Activated T-cell treated with anti-CD3 and anti-CD28 coated beads, Interleukin-2, amount 50 U/mL, for 4 hours (primary cell): Measurements from ENCODE around the gene EXTL1. TPM values are rescaled to one million over a fixed set of nuclear protein-coding genes. Genes with fewer than 3 reads are reported as not detected.

Experiments used
- ATAC-seq, 2 donors: fragments of 200-7000 bp; cut with Tn5 transposase; one replicate each; pipeline ENCODE4 v1.10.0; 2021
- DNase-seq: peaks from one replicate; pipeline ENCODE4 v3.0.0-alpha.2; 2020
- H3K27me3 Mint-ChIP-seq: one replicate; pipeline ENCODE4 v1.8.0; 2021; ENCODE audit warnings: low read depth, mixed read lengths
- H3K36me3 Mint-ChIP-seq: one replicate; pipeline ENCODE4 v1.8.0; 2022; ENCODE audit warnings: mixed read lengths; ENCODE audit not compliant: insufficient read depth
- H3K4me1 Mint-ChIP-seq: one replicate; pipeline ENCODE4 v1.8.0; 2021; ENCODE audit warnings: low read depth, mixed read lengths
- H3K4me3 Mint-ChIP-seq: one replicate; pipeline ENCODE4 v1.8.0; 2021; ENCODE audit warnings: mild to moderate bottlenecking, moderate library complexity, mixed read lengths
- H3K9me3 Mint-ChIP-seq: one replicate; pipeline ENCODE4 v1.8.0; 2021; ENCODE audit warnings: mixed read lengths
- total RNA-seq, 3 donors: library from RNA; stranded (reverse); gene quantifications; one replicate each; pipeline ENCODE4 v1.2.1, GENCODE V29; 2021

Gene EXTL1
- total RNA-seq, 3 donors from 2014 or later = not detected

DNA sequence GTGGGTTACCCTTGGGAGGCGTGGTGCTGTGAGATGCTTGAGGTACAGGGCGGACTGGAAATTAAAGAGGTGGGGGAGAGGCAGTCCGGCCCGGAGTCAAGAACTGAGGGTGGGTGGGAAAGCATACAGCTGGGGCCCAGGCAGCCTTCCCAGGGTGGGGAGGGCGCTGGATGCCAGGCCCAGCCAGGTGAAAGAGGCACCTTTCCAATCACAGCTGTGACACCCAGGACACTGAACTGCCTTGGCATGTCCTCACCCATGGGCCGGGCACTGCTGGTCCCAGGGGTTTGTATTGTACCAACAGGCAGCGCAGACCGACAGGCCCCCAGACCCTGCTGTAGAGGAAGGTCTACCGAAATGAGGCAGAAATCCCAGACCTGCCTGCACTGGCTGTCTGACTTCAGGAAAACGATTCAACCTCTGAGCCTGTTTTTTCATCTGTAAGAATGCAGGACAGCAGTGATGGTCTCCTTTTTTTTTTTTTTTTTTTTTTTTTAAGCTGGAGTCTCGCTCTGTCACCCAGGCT, 15.2 kb downstream of the EXTL1 start:
- Mint-ChIP-seq H3K4me1 (peaks cover 15% of the 10 kb centered on the region), H3K36me3 (no peaks in the 10 kb centered on the region), H3K9me3 (no peaks in the 10 kb centered on the region), H3K4me3 (peak overlapping the region; percentile 13), H3K27me3 (peaks cover 2% of the 10 kb centered on the region)
- ATAC-seq (no peak), DNase-seq (no peak)

DNA sequence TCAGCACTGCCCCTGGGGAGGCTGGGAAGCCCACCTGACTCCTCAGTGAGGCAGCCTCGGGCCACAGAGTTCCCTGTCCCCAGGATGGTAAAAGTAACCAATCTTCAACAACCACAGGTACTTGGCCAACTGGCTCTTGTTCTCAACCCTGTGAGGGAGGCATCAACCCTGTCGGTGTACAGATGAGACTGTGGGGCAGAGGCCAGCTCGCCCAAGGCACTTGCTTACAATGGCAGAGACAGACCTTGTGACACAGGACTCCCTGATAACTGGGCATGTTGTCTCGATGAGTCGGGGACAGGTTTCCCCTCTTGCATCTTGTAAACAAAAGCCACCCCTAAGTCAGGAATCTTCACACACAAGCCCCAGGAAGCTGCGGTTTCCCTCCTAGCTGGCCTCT, 16.3 kb downstream of the EXTL1 start:
- ATAC-seq (no peak), DNase-seq (no peak)
- peaks cover 4% of the 10 kb centered on the region for H3K27me3 Mint-ChIP-seq
- H3K36me3 Mint-ChIP-seq = no peaks in the 10 kb centered on the region
- H3K4me1 Mint-ChIP-seq = peaks cover 15% of the 10 kb centered on the region
- no peaks in the 10 kb centered on the region for H3K9me3 Mint-ChIP-seq
- H3K4me3 Mint-ChIP-seq = no peak overlapping the region

DNA sequence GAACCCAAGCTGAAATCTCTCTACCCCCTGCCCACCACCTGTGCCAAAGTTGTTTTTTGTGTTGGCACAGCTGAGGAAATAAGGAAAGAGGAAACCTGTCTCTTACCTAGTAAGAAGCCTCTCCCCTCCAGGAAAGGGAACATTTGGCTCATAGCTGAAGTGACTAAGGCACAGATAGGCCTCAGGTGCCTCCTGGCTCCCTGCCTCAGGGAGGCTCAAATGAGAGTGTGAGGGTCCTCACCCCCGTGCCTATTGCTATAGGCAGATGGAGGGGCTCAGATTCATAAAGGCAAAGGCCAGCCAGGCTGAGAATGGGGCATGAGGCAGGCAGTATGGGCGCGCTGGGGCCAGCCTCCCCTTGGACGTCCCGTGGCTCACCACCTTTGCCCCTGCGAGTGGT, 16.9 kb downstream of the EXTL1 start:
- Mint-ChIP-seq H3K9me3 (no peaks in the 10 kb centered on the region), H3K4me3 (no peak overlapping the region), H3K36me3 (no peaks in the 10 kb centered on the region), H3K4me1 (peaks cover 15% of the 10 kb centered on the region), H3K27me3 (peaks cover 4% of the 10 kb centered on the region)
- ATAC-seq = no peak
- DNase-seq = no peak

DNA sequence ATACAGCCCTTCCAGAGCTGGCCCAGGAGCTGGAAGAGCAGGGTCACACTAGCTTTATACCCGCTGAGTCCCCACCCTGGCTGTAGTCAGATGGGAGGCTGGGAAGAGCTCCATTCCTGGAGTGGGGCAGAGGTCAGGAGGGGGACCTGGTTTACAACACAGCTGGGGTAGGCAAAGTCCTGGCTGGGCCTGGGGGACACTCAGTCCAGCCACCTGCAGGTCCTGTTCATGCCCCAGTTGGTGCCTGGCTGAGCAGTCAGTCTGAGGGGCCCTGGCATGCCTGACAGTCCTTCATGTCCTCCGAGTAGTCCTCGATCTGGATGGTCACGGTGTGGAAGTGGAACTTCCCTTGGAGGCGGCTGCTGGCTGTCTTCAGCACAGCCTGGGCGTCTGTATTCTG, 17.3 kb downstream of the EXTL1 start:
- DNase-seq = no peak
- no peak for ATAC-seq
- Mint-ChIP-seq H3K36me3 (no peaks in the 10 kb centered on the region), H3K27me3 (peaks cover 6% of the 10 kb centered on the region), H3K4me1 (peaks cover 15% of the 10 kb centered on the region), H3K4me3 (no peak overlapping the region), H3K9me3 (no peaks in the 10 kb centered on the region)

DNA sequence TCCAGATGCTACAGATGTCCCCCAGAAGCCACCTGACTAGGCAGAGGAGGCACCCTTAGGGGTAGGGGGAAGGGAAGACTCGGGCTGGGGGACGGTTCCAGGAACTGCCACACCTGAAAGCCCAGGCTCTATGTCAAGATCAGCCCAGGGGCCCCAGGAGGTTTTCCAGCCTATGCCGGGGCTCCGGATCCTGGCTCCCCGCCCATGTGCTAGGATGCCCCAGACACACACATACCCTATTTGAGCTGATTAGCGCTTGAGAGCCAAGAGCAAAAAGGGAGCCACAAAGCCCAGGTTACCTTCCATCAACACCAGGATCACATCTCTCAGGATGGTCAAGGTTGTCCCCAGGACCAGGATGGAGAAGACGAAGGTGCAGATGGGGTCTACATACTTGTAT, 19.8 kb downstream of the EXTL1 start:
- H3K27me3 Mint-ChIP-seq = peaks cover 22% of the 10 kb centered on the region

DNA sequence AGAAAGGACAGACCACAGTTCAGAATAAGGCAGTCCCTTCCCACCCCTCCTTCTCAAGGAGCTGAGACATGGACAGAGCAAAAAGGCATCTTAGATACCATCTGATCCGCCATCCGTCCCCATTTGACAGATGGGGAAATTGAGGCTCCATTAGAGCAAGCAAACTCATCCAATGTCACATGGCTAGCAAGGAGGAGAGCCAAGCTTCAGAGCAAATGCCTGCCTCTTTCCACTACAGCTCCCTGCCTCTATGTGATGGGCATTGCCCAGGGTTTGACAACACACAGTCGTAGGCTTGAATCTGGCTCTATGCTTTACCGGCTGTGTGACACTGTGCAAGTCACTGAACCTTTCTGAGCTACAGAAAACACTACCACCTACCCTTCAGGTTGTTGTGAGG, 20.4 kb downstream of the EXTL1 start:
- DNase-seq = no peak
- ATAC-seq = no peak
- Mint-ChIP-seq H3K4me3 (no peak overlapping the region), H3K9me3 (no peaks in the 10 kb centered on the region), H3K4me1 (peaks cover 1% of the 10 kb centered on the region), H3K36me3 (no peaks in the 10 kb centered on the region), H3K27me3 (peaks cover 28% of the 10 kb centered on the region)

More for the DNA sequence above, 19.8 kb downstream of the EXTL1 start:
- Mint-ChIP-seq H3K36me3 (no peaks in the 10 kb centered on the region), H3K4me1 (peaks cover 3% of the 10 kb centered on the region), H3K9me3 (no peaks in the 10 kb centered on the region), H3K4me3 (no peak overlapping the region)
- DNase-seq = no peak
- ATAC-seq = no peak

DNA sequence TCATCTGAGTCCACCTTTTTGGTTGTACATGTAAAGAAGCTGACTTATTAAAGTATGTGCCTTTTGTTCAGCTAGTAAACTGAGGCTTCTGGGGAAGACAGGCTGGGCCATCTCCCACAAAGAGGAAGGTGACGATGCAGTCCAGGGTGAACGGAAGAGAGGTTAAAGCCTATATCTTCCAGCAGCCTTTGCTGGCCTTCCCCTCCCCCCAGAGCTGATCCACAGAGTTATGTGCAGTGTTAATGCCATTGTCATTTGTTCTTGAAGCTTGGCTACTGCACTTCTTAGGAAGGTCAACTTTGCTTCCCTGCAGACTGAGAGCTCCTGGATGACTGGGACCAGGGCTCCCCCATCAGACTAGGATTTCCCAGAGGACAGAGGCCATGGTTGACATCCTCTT, 22.2 kb downstream of the EXTL1 start:
- Mint-ChIP-seq H3K4me3 (no peak overlapping the region), H3K36me3 (no peaks in the 10 kb centered on the region), H3K4me1 (peaks cover 1% of the 10 kb centered on the region), H3K9me3 (no peaks in the 10 kb centered on the region), H3K27me3 (peaks cover 43% of the 10 kb centered on the region)
- ATAC-seq (no peak), DNase-seq (no peak)

DNA sequence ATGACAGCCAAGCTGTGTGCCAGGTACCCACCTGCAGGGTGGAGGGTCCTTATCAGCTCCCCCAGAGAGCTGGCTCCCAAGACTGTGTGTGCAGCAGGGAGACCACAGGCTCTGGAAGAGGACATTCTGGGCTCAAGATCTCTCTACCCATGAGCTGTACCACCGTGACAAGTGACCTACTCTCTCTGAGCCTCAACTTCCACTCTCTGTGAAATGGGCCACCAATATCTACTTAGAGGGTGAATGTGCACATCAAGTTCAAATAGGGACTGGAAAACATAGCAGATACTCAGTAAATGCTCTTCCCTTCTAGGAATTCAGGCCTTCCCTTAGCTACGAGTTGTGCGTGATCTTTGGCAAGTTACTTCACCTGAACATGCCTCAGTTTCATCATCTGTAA, 22.8 kb downstream of the EXTL1 start:
- Mint-ChIP-seq H3K9me3 (no peaks in the 10 kb centered on the region), H3K36me3 (no peaks in the 10 kb centered on the region), H3K4me1 (peaks cover 1% of the 10 kb centered on the region), H3K4me3 (no peak overlapping the region), H3K27me3 (peaks cover 44% of the 10 kb centered on the region)
- no peak for DNase-seq
- ATAC-seq = no peak

DNA sequence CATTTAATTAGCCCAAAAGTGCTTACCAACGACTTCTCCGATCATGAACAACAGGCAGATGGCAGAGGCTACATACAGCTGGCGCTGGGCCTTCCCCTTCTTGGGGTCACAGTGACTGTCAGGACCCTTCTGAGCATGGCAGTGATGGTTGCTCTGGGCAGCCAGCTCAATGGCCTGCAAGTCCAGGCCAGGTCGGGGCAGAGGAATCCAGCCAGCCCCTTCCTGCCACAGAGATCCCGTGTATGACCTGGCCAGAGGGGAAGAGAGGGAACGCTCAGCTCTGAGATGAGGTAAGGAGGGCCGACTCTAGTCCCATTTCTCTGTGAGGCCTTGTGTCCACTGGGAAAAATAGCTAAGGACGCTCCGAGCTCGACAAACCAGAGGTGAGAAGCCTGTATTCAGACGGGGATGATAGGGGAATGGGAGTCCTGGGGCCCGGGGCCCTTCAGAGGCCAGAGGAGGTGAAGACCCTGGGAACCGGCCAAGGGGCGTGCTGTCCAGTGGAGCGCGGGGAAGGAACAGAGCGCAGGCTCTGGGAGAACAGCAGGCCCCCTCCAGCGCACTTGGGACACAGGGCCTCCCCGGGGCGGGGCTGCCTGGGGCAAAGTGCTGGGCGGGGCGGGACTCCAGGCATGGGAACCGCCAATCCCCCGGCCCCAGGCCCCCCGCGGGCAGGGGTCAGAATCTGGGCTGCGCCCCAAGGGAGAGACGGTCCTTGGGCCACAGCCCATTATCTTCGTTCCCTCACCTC, 23.6 kb downstream of the EXTL1 start:
- peaks cover 51% of the 10 kb centered on the region for H3K27me3 Mint-ChIP-seq
- H3K9me3 Mint-ChIP-seq = no peaks in the 10 kb centered on the region
- no peaks in the 10 kb centered on the region for H3K36me3 Mint-ChIP-seq
- no peak for DNase-seq
- ATAC-seq = peak; percentile 25 to 33
- no peak overlapping the region for H3K4me3 Mint-ChIP-seq
- peaks cover 1% of the 10 kb centered on the region for H3K4me1 Mint-ChIP-seq

DNA sequence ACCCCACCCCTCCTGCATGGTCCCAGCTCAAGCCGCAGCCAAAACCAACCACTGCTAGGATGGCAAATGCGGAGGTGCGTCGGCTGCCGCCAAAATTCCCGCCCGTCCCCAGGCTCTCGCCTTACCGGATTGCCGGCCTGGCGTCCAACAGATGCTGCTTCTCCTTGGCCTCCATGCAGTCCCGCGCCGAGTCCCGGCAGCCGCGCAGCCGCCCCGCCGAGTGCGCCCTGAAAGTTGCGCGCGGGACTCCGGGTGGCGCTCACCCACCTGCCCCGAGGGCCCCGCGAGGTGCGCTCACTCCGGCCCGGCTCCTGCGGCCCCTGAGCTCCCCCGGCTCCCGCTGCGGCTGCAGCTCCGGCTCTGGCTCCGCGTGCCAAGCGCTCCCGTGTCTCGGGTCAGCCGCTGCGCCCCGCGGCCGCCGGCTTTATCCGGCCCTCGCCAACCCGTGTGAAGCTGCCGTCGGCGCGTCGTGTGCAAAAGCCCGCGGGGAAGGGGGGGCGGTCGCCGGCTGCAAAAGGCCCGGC, 24.2 kb downstream of the EXTL1 start, which contains the start of gene SLC30A2:
Gene SLC30A2 (minus strand): TSS at position 397 of the 524 bp plus-strand sequence. CDS start 222 bp downstream, at position 175.
- DNase-seq (no peak), ATAC-seq (peak; percentile 36 to 43)
- Mint-ChIP-seq H3K36me3 (no peaks in the 10 kb centered on the region), H3K4me3 (no peak within 1 kb of the TSS), H3K9me3 (no peaks in the 10 kb centered on the region), H3K4me1 (peaks cover 1% of the 10 kb centered on the region), H3K27me3 (peaks cover 56% of the 10 kb centered on the region)

DNA sequence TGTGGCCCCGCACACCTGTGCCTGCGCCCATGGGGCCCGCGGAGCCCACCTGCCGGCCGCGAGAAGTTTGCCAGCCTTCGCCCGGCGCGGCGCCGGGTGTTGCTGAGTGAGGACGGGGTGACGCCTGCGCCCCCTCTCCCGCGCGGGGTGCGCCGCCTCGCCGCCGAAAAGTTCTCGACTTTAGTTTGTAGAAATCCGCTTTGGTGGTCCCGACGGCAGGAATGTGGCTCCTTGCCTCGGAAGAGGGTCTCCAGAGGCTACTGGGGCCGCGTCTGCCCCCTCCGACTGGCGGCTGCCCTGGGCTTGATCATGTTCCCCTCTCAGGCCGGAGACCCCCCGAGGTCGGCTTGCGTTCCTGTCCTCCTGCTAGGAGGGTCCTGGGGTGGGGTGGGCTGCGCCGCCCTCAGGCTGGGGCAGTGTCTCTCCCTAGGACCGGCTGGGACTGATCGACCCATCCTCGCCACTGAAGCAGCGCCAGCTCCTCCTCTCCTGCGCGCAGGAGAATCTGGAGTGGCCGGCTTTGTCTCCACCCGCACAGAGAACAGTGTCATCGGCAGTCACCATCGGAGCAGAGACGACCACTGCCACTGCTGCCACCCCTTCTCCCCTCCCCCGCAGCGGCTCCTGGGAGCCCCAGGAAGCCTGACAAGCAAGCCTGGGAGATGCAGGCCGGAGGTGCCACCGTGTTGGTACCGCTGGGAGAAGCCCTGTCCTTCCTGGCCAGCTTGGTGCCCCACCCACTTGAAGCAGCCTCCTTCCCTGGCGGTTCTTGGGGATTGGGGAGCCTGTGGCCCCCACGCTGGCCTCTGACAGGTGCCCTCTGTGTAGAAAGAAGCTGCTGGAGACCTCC, 24.9 kb downstream of the EXTL1 start:
- H3K4me3 Mint-ChIP-seq = no peak overlapping the region
- ATAC-seq (no peak), DNase-seq (no peak)
- H3K27me3 Mint-ChIP-seq = peaks cover 63% of the 10 kb centered on the region
- H3K9me3 Mint-ChIP-seq = no peaks in the 10 kb centered on the region
- H3K4me1 Mint-ChIP-seq = peaks cover 1% of the 10 kb centered on the region
- H3K36me3 Mint-ChIP-seq = no peaks in the 10 kb centered on the region

DNA sequence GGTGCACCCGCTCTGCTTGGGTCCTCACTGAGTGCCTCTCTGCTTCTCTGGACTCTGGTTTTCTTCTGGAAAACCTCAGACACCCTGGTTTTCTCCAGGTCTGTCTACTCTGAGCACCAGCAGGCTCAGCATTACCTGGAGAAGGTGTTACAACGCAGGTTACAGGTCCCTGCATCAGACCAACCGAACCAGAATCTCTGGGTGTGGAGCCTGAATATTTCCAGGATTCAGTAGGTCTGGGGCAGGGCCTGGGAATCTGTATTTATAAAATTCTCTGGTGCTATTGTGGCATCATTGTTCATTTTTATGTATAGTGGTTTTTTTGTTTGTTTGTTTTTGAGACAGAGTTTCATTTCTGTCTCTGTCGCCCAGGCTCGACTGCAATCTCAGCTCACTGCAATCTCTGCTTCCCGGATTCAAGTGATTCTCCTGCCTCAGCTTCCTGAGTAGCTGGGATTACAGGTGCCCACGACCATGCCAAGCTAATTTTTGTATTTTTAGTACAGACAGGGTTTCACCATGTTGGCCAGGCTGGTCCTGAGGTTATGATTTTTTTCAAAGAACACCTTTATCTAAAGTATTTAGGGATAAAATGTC, 25.8 kb downstream of the EXTL1 start:
- Mint-ChIP-seq H3K36me3 (no peaks in the 10 kb centered on the region), H3K27me3 (peaks cover 67% of the 10 kb centered on the region), H3K4me1 (peaks cover 1% of the 10 kb centered on the region), H3K4me3 (no peak overlapping the region), H3K9me3 (no peaks in the 10 kb centered on the region)
- no peak for ATAC-seq
- DNase-seq = no peak

DNA sequence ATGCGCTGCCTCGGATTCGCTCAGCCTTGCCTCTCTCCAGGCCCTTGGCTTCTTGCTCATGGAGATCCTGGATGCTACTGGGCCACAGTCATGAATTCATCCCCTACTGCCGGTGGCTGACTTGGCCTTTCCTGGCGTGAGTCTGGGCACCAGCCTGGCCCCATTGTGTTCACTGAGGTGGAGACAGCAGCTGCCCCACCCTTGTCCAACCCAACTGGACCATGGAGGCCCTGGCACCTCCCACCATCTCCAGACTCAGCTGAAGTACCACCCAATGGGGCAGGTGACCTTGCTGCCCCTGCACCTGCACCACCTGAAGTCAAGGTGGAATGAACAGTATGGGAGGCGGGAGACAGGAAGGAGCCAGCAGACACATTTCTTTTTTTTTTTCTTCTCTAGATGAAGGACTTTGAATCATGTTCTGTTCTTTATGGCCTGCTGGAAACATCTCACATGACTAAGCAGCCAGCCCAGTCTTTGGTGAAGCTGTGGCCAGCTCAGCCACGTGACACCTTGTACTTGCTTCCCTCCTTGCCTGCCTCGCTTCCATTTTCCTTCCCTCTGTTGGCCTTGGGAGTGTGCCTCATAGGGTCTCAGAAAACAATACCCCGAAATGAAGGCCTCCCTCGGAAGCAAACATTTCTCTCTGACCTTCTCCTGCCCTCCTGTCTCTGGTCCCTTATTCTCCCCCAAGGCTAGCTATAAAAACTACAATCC, 28.1 kb downstream of the EXTL1 start:
- peaks cover 1% of the 10 kb centered on the region for H3K4me1 Mint-ChIP-seq
- H3K4me3 Mint-ChIP-seq = no peak overlapping the region
- DNase-seq (no peak), ATAC-seq (no peak)
- H3K27me3 Mint-ChIP-seq = peaks cover 68% of the 10 kb centered on the region
- no peaks in the 10 kb centered on the region for H3K36me3 Mint-ChIP-seq
- no peaks in the 10 kb centered on the region for H3K9me3 Mint-ChIP-seq

DNA sequence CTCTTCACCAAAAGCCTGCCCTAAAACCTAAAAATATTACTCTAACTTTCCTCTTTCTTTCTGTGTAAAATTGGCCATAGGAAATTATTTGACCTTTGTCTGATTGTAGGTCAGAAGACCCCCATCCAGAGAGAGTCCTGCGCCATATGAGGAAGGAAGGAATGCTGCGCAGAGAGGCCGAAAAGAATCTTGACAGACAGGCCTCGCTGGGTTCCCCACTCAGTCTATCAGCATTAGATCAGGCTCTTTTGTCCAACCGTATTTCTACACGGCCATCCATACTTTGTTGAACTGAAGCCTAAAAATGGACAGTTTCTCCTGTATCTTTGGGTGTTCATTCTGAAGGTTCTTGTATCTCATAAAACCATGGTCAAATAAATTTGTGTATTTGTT, 28.7 kb downstream of the EXTL1 start:
- peaks cover 67% of the 10 kb centered on the region for H3K27me3 Mint-ChIP-seq
- H3K4me3 Mint-ChIP-seq = no peak overlapping the region
- no peaks in the 10 kb centered on the region for H3K36me3 Mint-ChIP-seq
- H3K9me3 Mint-ChIP-seq = no peaks in the 10 kb centered on the region
- no peaks in the 10 kb centered on the region for H3K4me1 Mint-ChIP-seq
- ATAC-seq (no peak), DNase-seq (no peak)
